Glomerular visceral epithelial cell (primary cell): ENCODE data around the gene EFCAB10.
"Not testable (repeated sequence)": the region's sequence is repeated elsewhere in the genome, so short reads cannot be mapped to it uniquely, and the experiment has no call there.

Source experiments
- DNase-seq: peaks from one replicate; pipeline ENCODE4 v3.0.0-alpha.2; 2016; ENCODE audit errors: extremely low spot score

EFCAB10 gene

GRCh38 chr7:105599080-105599479 lies 17.8 kb upstream of the EFCAB10 start:
- DNase-seq = not testable (repeated sequence)

GRCh38 chr7:105596866-105597265 lies 15.6 kb upstream of the EFCAB10 start:
- DNase-seq = no peak

GRCh38 chr7:105594034-105594433 lies 12.7 kb upstream of the EFCAB10 start:
- no peak for DNase-seq

GRCh38 chr7:105591522-105591921 lies 10.2 kb upstream of the EFCAB10 start:
- DNase-seq = no peak

GRCh38 chr7:105590793-105591192 lies 9.5 kb upstream of the EFCAB10 start:
- no peak for DNase-seq

GRCh38 chr7:105589356-105590077 lies 8.2 kb upstream of the EFCAB10 start:
- peak; percentile 79 for DNase-seq

GRCh38 chr7:105587909-105588635 lies 6.8 kb upstream of the EFCAB10 start:
- peak; percentile 3 for DNase-seq

- DNase-seq = no peak
Measured at GRCh38 chr7:105585850-105586500, 4.7 kb upstream of the EFCAB10 start.

GRCh38 chr7:105584165-105584564 lies 2.9 kb upstream of the EFCAB10 start:
- no peak for DNase-seq

- DNase-seq = no peak
Measured at GRCh38 chr7:105583061-105583460, 1.8 kb upstream of the EFCAB10 start.

GRCh38 chr7:105580022-105580740 lies 1.1 kb downstream of the EFCAB10 start:
- DNase-seq = peak; percentile 45

GRCh38 chr7:105578496-105578895 lies 2.8 kb downstream of the EFCAB10 start:
- no peak for DNase-seq

- DNase-seq = no peak
Measured at GRCh38 chr7:105577251-105577650, 4.0 kb downstream of the EFCAB10 start.

GRCh38 chr7:105571891-105572290 lies 9.4 kb downstream of the EFCAB10 start:
- no peak for DNase-seq

- no peak for DNase-seq
Measured at GRCh38 chr7:105567821-105568220, 13.5 kb downstream of the EFCAB10 start.

- DNase-seq = no peak
Measured at GRCh38 chr7:105567024-105567423, 14.3 kb downstream of the EFCAB10 start.

GRCh38 chr7:105565190-105565589 lies 16.1 kb downstream of the EFCAB10 start:
- no peak for DNase-seq

- DNase-seq = no peak
Measured at GRCh38 chr7:105559926-105560325, 21.4 kb downstream of the EFCAB10 start.

- DNase-seq = no peak
Measured at GRCh38 chr7:105538339-105538738, 43.0 kb downstream of the EFCAB10 start.

- no peak for DNase-seq
Measured at GRCh38 chr7:105532709-105533460, 48.4 kb downstream of the EFCAB10 start.
